HCT116 (cell line): ENCODE results near the gene FGD4. TPM values are rescaled to one million over a fixed set of nuclear protein-coding genes. Genes with fewer than 3 reads are reported as not detected.

Source experiments
- ATAC-seq: fragments of 200-7000 bp; cut with Tn5 transposase; 2 replicates; pipeline ENCODE4 v1.9.1; 2020; ENCODE audit warnings: mild to moderate bottlenecking, moderate library complexity
- BruUV-seq: library from RNA; stranded (reverse); fragments of 400-500 nt; replicated peaks from 2 replicates; lab custom pipeline; 2021; lab: Mats Ljungman, UMichigan
- CTCF ChIA-PET: fragments of 300-600 bp; sonication (Branson Sonifier 250); formaldehyde crosslinking; loops from one replicate; lab custom pipeline; 2021; ENCODE audit warnings: antibody characterized with exemption; lab: Charles Lee
- POLR2A ChIA-PET: fragments of 300-600, 350-600 bp; sonication (Branson Sonifier 250); formaldehyde crosslinking; loops from one replicate; lab custom pipeline; 2021; ENCODE audit warnings: antibody characterized with exemption; lab: Charles Lee
- RAD21 ChIA-PET, 2 experiments: fragments of 300-600 bp; sonication (Branson Sonifier 250); formaldehyde crosslinking; loops; one replicate each; lab custom pipeline; 2023; ENCODE audit warnings: low total read pairs in 2 of 2; ENCODE audit not compliant: uncharacterized antibody in 2 of 2, unreplicated experiment in 2 of 2, low non-redundant PET in 1 of 2; lab: Charles Lee
- DNase-seq: peaks from one replicate; pipeline ENCODE4 v3.0.0-alpha.2; 2010; ENCODE audit warnings: low read depth, low spot score
- H2AFZ ChIP-seq: fragments of 200-600 bp; shearing (Covaris generic), sonication (generic); 2 replicates; pipeline ENCODE4 v1.6.1; 2017; ENCODE audit warnings: low read depth, mixed run types, mixed read lengths, antibody characterized with exemption, low read length; ENCODE audit not compliant: poor library complexity, severe bottlenecking
- H3K27ac ChIP-seq: 2 replicates; pipeline ENCODE4 v1.5.1; 2012; ENCODE audit warnings: low read depth, low read length
- H3K27me3 ChIP-seq: fragments of 200-600 bp; sonication (generic); 2 replicates; pipeline ENCODE4 v1.6.1; 2016; ENCODE audit warnings: mixed run types, low read length, mixed read lengths; ENCODE audit not compliant: insufficient read depth
- H3K36me3 ChIP-seq, 2 experiments: fragments of 200-500 bp in 1 of 2; fragments of 200-600 bp in 1 of 2; sonication (Bioruptor generic) in 1 of 2; sonication (generic) in 1 of 2; 2 replicates each; pipeline versions ENCODE4 v1.5.1 to v1.6.1; 2014 to 2016; ENCODE audit warnings: low read length in 2 of 2, inconsistent platforms in 1 of 2, mixed read lengths in 1 of 2, mixed run types in 1 of 2; ENCODE audit not compliant: insufficient read depth in 2 of 2, control insufficient read depth in 1 of 2
- H3K4me1 ChIP-seq, 2 experiments: fragments of 200-600 bp in 1 of 2; sonication (generic) in 1 of 2; 2 replicates each; pipeline versions ENCODE4 v1.5.1 to v1.6.1; 2012 to 2017; ENCODE audit warnings: low read length in 2 of 2, inconsistent platforms in 1 of 2, mild to moderate bottlenecking in 1 of 2, mixed read lengths in 1 of 2, mixed run types in 1 of 2, moderate library complexity in 1 of 2; ENCODE audit not compliant: insufficient read depth in 2 of 2, control insufficient read depth in 1 of 2
- H3K4me2 ChIP-seq: fragments of 200-600 bp; sonication (generic); 2 replicates; pipeline ENCODE4 v1.6.1; 2017; ENCODE audit warnings: mixed run types, low read length, mixed read lengths
- H3K4me3 ChIP-seq, 2 experiments: fragments of 200-600 bp in 1 of 2; sonication (generic) in 1 of 2; replicated peaks in 1 of 2; 2 replicates each; pipeline ENCODE4 v1.5.1; 2011 to 2016; ENCODE audit warnings: low read length in 2 of 2, control low read depth in 1 of 2, low read depth in 1 of 2, mild to moderate bottlenecking in 1 of 2, mixed read lengths in 1 of 2, mixed run types in 1 of 2
- H3K79me2 ChIP-seq: fragments of 200-600 bp; sonication (generic); 2 replicates; pipeline ENCODE4 v1.6.1; 2017; ENCODE audit warnings: mild to moderate bottlenecking, mixed run types, low read length, moderate library complexity, mixed read lengths; ENCODE audit not compliant: insufficient read depth
- H3K9ac ChIP-seq: fragments of 200-600 bp; sonication (generic); 2 replicates; pipeline ENCODE4 v1.6.1; 2016; ENCODE audit warnings: low read length, mixed read lengths
- H3K9me2 ChIP-seq: fragments of 200-600 bp; sonication (generic), shearing (Covaris generic); 2 replicates; pipeline ENCODE4 v1.6.1; 2017; ENCODE audit warnings: mixed run types, mild to moderate bottlenecking, moderate library complexity; ENCODE audit not compliant: insufficient read depth
- H3K9me3 ChIP-seq, 2 experiments: fragments of 200-500 bp in 1 of 2; fragments of 200-600 bp in 1 of 2; sonication (Bioruptor generic) in 1 of 2; sonication (generic) in 1 of 2; 2 replicates each; pipeline ENCODE4 v1.6.1; 2014 to 2017; ENCODE audit warnings: low read length in 2 of 2, mixed read lengths in 2 of 2, inconsistent platforms in 1 of 2, low read depth in 1 of 2, mild to moderate bottlenecking in 1 of 2, mixed run types in 1 of 2, moderate library complexity in 1 of 2; ENCODE audit not compliant: control insufficient read depth in 1 of 2, insufficient read depth in 1 of 2
- H4K20me1 ChIP-seq: fragments of 200-600 bp; sonication (generic), shearing (Covaris generic); 2 replicates; pipeline ENCODE4 v1.6.1; 2017; ENCODE audit warnings: mixed run types, mild to moderate bottlenecking, moderate library complexity; ENCODE audit not compliant: insufficient read depth
- POLR2AphosphoS5 ChIP-seq: IDR thresholded peaks from 2 replicates; pipeline ENCODE4 v1.6.1; 2011; ENCODE audit warnings: mild to moderate bottlenecking, low read depth, low read length, moderate library complexity
- RAD21 ChIP-seq: IDR thresholded peaks from 2 replicates; pipeline ENCODE4 v1.6.1; 2012; ENCODE audit warnings: low read depth, mild to moderate bottlenecking
- REST ChIP-seq: IDR thresholded peaks from 2 replicates; pipeline ENCODE4 v1.6.1; 2012; ENCODE audit warnings: low read depth
- SRF ChIP-seq: IDR thresholded peaks from 2 replicates; pipeline ENCODE4 v1.6.1; 2012; ENCODE audit warnings: low read depth
- TCF7L2 ChIP-seq: IDR thresholded peaks from 2 replicates; pipeline ENCODE4 v1.7.0; 2011; ENCODE audit warnings: borderline replicate concordance, inconsistent platforms; ENCODE audit not compliant: insufficient read depth, insufficient read length; ENCODE audit errors: extremely low read depth
- ZNF274 ChIP-seq: fragments of 200-500 bp; sonication (Bioruptor generic); IDR thresholded peaks from 2 replicates; pipeline ENCODE4 v1.6.1; 2014; ENCODE audit warnings: mild to moderate bottlenecking, low read depth, low read length, inconsistent platforms
- intact Hi-C: fragments of 100-400 bp; cut with micrococcal nuclease; formaldehyde crosslinking; loops from 2 replicates; pipeline ENCODE4 v1.10.0; 2022
- total RNA-seq: library from RNA; stranded (reverse); gene quantifications from one replicate; pipeline ENCODE4 v1.2.1, GENCODE V29; 2021; ENCODE audit not compliant: unreplicated experiment
- TF ChIP-seq, protein P1 (sequence below): IDR thresholded peaks from 2 replicates; pipeline ENCODE4 v1.6.1; 2012
- TF ChIP-seq, protein P2 (sequence below), 3 experiments: fragments of 200-600 bp in 1 of 3; sonication (generic) in 1 of 3; IDR thresholded peaks in 2 of 3; conservative IDR thresholded peaks in 1 of 3; 2 replicates each; pipeline ENCODE4 v1.5.1; 2012 to 2017; ENCODE audit warnings: low read depth in 2 of 3, low read length in 2 of 3, antibody characterized with exemption in 1 of 3, borderline replicate concordance in 1 of 3, control low read depth in 1 of 3, mild to moderate bottlenecking in 1 of 3, mixed read lengths in 1 of 3, mixed run types in 1 of 3, moderate library complexity in 1 of 3; ENCODE audit not compliant: insufficient read depth in 1 of 3

Gene FGD4
- total RNA-seq, 1 experiment from 2014 or later: 7.7 TPM

DNA sequence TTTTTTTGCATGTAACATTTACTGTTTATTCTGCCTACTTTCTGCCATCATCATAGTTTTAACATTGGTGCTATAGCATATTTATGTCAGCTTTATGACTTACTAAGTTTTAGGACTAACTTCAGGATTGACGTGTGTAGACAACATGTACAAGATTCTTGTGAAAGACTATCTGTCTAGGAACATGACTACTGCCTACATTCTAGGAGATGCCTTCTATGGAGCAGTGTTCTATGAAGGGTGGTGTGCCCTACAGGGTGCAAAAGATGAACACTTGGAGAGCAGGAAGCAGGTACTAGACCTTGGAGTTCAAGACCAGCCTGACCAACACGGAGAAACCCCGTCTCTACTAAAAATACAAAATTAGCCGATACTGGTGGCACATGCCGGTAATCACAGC is 118.6 kb downstream of the FGD4 start:
- Histone ChIP-seq H3K36me3 (no peaks in the 10 kb centered on the region), H3K79me2 (no peaks in the 10 kb centered on the region), H3K9ac (no peak overlapping the region), H3K4me2 (no peak overlapping the region), H3K9me3 (no peaks in the 10 kb centered on the region), H3K4me1 (no peaks in the 10 kb centered on the region), H3K27ac (no peak overlapping the region), H4K20me1 (no peaks in the 10 kb centered on the region), H3K9me2 (no peaks in the 10 kb centered on the region), H2AFZ (no peak overlapping the region), H3K27me3 (no peaks in the 10 kb centered on the region), H3K4me3 (no peak overlapping the region)
- BruUV-seq: no TSS peak
- intact Hi-C loops: no loop called here
- DNase-seq: no peak
- ChIA-PET RAD21 (no interaction called here), POLR2A (no interaction called here), CTCF (no interaction called here)
- no peak for ATAC-seq
- TF ChIP-seq TCF7L2 (no peak), SRF (no peak), REST (no peak), POLR2AphosphoS5 (no peak), RAD21 (no peak), ZNF274 (no peak)
- TF ChIP-seq, protein P1, sequence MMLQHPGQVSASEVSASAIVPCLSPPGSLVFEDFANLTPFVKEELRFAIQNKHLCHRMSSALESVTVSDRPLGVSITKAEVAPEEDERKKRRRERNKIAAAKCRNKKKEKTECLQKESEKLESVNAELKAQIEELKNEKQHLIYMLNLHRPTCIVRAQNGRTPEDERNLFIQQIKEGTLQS: no peak
- TF ChIP-seq, protein P2, sequence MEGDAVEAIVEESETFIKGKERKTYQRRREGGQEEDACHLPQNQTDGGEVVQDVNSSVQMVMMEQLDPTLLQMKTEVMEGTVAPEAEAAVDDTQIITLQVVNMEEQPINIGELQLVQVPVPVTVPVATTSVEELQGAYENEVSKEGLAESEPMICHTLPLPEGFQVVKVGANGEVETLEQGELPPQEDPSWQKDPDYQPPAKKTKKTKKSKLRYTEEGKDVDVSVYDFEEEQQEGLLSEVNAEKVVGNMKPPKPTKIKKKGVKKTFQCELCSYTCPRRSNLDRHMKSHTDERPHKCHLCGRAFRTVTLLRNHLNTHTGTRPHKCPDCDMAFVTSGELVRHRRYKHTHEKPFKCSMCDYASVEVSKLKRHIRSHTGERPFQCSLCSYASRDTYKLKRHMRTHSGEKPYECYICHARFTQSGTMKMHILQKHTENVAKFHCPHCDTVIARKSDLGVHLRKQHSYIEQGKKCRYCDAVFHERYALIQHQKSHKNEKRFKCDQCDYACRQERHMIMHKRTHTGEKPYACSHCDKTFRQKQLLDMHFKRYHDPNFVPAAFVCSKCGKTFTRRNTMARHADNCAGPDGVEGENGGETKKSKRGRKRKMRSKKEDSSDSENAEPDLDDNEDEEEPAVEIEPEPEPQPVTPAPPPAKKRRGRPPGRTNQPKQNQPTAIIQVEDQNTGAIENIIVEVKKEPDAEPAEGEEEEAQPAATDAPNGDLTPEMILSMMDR (IDR thresholded peaks at IDR 0.05 in 2 of 3, conservative IDR thresholded peaks at IDR 0.05 in 1 of 3; ENCODE audit: borderline replicate concordance in 1 of 3, insufficient read depth in 1 of 3, low read depth in 2 of 3, low read length in 2 of 3): no peak
